ES-I3 (cell line): ENCODE measurements around the gene DCLRE1C.
"Not testable (repeated sequence)": the region's sequence is repeated elsewhere in the genome, so short reads cannot be mapped to it uniquely, and the experiment has no call there.

Experiments used
- H3K36me3 ChIP-seq: 2 replicates; pipeline ENCODE4 v1.6.1; 2013; ENCODE audit warnings: mild to moderate bottlenecking, low read length, control low read depth, moderate library complexity; ENCODE audit not compliant: insufficient read depth
- H3K4me1 ChIP-seq: 2 replicates; pipeline ENCODE4 v1.6.1; 2013; ENCODE audit warnings: mild to moderate bottlenecking, control low read depth, low read length; ENCODE audit not compliant: insufficient read depth
- H3K9ac ChIP-seq: 2 replicates; pipeline ENCODE4 v1.6.1; 2013; ENCODE audit warnings: low read depth, mild to moderate bottlenecking, low read length, moderate library complexity
- H3K9me3 ChIP-seq: 2 replicates; pipeline ENCODE4 v1.6.1; 2013; ENCODE audit warnings: mild to moderate bottlenecking, low read length, moderate library complexity; ENCODE audit not compliant: control insufficient read depth, insufficient read depth

DCLRE1C gene

DNA sequence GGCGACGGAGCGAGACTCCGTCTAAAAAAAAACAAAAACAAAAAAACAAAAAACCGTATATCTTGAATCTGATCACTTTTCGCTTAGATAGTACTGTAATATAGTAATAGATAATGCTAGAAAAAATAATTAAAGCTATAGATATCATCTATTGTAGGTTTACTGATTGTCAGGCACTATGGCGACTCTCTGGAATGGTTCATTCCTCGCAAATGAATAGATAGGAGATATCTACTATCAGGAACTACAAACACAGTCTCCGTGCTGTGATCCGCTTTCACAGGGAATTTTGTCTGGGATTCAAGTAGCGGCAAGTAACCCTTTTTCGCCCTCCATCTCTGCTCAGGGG is 5.0 kb upstream of the DCLRE1C start:
- no peaks in the 10 kb centered on the region for H3K4me1 ChIP-seq
- no peaks in the 10 kb centered on the region for H3K9me3 ChIP-seq
- H3K9ac ChIP-seq: peak overlapping the region; percentile 61; the same call in 1 of the 2 replicates
- H3K36me3 ChIP-seq: no peaks in the 10 kb centered on the region

DNA sequence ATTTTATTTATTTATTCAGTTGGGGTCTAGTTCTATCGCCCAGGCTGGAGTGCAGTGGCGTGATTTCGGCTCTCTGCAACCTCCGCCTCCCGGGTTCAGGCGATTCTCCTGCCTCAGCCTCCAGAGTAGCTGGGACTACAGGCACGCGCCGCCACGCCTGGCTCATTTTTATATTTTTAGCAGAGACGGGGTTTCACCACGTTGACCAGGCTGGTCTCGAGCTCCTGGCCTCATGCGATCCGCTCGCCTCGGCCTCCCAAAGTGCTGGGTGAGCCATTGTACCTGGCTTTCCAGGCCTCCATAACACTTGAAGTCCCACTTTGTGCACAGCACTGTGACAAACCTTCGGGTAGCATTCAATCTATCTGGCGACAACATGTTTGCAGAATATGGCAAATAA is 1.0 kb upstream of the DCLRE1C start:
- peak overlapping the region; percentile 90; the same call in 1 of the 2 replicates for H3K9ac ChIP-seq
- no peaks in the 10 kb centered on the region for H3K9me3 ChIP-seq
- H3K4me1 ChIP-seq: no peaks in the 10 kb centered on the region
- no peaks in the 10 kb centered on the region for H3K36me3 ChIP-seq

DNA sequence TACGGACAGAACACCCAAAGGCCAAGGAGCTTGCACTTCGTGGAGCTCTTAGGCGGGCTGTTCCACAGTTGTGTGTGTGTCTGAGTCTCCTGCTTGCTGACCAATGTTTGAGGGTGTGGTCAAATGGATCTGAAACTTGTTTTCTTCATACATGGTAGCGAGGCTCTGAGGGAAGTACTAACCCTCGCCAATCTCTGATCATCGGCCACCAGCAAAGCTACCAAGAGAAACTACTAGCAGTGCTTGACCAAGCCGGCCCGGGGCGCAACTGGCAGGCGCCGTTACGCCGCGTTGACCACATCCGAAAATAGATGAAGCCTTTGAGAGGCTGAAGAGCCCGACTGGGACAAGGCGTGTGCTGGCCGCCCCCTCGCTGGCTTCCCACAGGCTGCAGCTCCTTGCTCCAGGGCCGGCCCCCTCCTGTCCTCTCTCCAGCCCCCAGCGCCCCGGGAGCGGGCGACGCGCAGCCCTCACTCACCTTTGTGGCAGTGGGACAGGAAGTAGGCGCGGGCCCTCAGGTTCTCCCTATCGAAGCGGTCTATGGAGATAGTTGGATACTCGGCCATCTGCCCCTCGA is 384 bp downstream of the DCLRE1C start:
- H3K36me3 ChIP-seq: no peaks in the 10 kb centered on the region
- peak overlapping the region; percentile 90 for H3K9ac ChIP-seq
- no peaks in the 10 kb centered on the region for H3K9me3 ChIP-seq
- no peaks in the 10 kb centered on the region for H3K4me1 ChIP-seq

DNA sequence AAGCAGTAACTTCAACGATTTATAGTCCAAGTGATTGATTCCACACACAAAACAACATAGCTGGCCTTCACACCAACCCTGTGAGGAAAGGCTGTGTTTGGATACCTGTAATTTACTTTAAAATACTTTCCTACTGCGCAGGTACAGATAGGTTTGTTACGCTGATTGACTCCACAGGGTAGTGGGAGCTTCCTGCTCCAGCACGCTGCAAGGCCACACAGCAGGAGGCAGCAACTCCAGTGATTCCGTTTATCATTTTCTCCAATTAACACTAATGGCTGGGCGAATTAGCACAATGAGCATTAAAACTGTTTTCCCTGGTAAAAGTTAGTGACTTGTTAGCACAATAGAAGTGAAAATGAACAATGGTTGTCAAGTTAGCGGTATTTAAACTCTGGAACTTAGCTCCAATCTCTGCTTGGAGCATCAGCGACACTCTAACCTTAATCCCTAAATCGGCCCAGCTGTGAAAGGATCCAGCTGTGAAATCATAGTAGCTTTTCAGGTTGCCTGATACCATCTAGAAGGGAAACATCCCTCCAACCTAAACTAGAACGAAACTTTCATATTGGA is 959 bp downstream of the DCLRE1C start:
- H3K36me3 ChIP-seq: no peaks in the 10 kb centered on the region
- peak overlapping the region; percentile 90 for H3K9ac ChIP-seq
- H3K4me1 ChIP-seq: no peaks in the 10 kb centered on the region
- no peaks in the 10 kb centered on the region for H3K9me3 ChIP-seq

DNA sequence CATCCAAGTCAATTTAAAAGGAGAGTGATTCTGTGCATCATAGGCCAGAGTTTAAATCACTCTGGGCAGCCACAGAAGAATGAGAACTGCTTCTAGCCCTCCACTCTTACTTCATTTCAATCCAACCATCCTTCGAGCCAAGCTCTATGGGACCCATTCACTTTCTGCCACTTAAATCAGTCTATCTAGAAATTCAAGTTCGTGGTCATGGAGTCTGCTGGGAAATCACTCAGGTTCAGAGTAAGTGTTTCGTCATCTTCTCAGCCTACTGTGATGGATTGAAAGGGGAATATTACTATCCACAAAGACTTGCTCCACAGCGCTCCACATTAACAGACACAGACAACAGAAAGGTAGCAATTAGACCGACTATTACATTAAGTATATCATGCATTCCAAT is 4.6 kb downstream of the DCLRE1C start:
- Histone ChIP-seq H3K9me3 (no peaks in the 10 kb centered on the region), H3K4me1 (no peaks in the 10 kb centered on the region), H3K36me3 (no peaks in the 10 kb centered on the region), H3K9ac (no peak overlapping the region)

DNA sequence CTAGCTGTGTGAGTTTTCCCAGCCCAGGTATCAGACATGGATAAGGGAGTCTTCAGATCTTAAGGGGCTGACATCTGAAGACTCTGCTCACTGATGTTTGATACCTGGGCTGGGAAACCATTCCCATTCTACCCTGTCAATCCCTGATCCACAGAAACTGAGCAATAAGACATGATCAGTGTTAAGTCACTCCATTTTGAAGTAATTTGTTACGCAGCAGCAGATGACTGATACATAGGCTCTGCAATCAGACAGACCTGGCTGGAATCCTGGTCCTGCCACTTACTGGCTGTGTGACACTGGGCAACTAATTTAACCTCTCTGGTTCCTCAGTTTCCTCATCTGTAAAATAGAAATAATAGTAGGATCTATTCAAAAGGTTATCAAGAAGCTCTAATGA is 6.6 kb downstream of the DCLRE1C start:
- no peaks in the 10 kb centered on the region for H3K4me1 ChIP-seq
- H3K9me3 ChIP-seq: no peaks in the 10 kb centered on the region
- H3K9ac ChIP-seq: no peak overlapping the region
- H3K36me3 ChIP-seq: no peaks in the 10 kb centered on the region

DNA sequence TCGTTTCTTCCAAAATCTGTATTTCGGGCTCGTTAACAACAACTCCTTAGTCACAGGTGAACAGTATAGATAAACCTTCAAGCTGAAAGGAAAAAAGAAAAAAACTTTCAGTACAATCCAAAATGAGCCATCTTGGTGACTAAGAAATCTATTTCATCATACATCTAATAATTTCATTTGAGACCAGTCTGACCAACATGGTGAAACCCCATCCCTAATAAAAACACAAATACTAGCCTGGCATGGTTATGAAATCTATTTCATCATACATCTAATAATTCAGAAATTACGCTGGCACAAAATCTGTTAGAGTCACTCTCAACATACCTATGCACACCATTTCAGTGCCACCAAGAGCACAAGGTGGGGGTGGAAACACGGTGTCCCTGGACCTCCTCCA is 8.8 kb downstream of the DCLRE1C start:
- H3K9me3 ChIP-seq: no peaks in the 10 kb centered on the region
- H3K9ac ChIP-seq: no peak overlapping the region
- no peaks in the 10 kb centered on the region for H3K4me1 ChIP-seq
- no peaks in the 10 kb centered on the region for H3K36me3 ChIP-seq

DNA sequence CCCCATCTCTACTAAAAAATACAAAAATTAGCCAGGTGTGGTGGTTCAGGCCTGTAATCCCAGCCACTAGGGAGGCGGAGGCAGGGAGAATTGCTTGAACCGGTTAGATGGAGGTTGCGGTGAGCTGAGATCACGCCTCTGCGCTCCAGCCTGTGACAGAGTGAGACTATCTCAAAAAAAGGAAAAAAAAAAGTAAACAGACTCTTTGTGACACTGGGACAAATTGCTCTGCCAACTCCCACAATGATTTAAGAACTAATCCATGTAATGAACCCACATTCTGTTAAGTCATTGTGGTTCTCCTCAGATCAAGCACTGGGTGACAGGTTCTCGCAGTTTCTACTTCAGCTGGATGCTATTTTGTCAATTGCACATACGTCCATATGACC is 11.0 kb downstream of the DCLRE1C start:
- not testable (repeated sequence) for H3K4me1 ChIP-seq, H3K36me3 ChIP-seq, H3K9me3 ChIP-seq, H3K9ac ChIP-seq

DNA sequence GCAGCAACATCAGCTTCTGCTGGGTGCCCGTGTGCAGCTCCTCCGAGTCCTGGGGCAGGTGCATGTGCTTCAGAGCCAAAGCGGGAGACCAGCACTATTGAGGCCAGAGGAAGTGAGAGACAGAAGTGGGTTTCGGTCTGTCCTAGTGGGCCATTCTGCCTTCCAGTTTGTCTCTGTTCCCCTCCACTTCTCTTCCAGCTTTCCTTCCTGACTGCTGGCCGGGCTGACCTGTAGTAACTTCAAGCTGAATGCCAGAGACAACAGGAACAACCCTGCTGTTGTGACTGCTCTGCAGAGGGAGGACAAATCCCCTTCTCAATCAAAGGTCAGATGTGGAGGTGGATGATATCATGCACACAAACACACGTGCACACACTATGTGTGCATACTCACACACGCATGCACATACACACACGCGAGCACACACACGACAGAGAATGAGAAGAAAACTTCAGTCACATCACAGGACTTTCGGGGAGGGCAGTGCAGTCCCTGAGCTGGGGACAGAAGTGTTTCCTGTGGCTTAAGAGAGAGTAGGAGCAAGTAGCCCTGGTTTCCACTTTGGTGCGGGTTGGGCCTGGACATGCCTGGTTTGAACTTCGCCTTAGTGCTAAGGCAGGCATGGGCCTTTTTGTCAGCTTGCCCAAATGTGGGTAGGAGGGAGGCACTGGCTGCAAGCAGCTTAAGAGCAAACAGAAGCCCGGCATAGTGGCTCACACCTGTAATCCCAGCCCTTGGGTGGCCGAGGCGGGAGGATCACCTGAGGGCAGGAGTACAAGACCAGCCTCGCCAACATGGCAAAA is 11.5 kb downstream of the DCLRE1C start:
- not testable (repeated sequence) for H3K36me3 ChIP-seq, H3K4me1 ChIP-seq, H3K9ac ChIP-seq, H3K9me3 ChIP-seq

DNA sequence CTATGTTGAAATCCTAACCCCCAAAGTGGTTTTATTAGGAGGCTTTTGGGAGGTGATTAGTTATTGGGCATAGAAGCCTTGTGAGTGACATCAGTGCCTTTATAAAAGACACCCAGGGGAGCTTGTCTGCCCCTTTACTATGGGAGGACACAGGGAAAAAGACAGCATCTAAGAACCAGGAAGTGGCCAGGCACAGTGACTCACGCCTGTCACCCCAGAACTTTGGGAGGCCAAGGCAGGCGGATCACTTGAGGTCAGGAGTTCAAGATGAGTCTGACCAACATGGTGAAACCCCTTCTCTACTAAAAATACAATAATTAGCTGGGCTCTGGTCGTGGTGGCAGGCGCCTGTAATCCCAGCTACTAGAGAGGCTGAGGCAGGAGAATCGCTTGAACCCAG is 14.9 kb downstream of the DCLRE1C start:
- H3K36me3 ChIP-seq, H3K9ac ChIP-seq, H3K9me3 ChIP-seq, H3K4me1 ChIP-seq: not testable (repeated sequence)

DNA sequence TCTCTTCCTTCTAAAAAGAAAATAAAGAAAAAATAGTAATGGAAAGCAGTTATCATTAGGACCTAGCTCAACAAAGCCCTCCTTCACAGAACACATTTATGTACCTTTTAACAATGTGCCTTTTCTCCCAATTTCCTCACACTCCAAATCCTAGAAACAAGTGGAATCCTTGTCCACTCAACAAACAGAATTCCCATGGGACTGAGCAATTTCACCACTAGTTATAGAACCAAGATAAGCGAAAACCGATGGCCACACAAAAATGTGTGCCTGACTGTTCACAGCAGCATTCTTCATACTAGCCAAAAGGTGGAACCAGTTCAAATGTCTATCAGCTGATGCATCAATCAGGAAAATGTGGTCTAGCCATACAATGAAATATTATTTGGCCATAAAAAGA is 17.3 kb downstream of the DCLRE1C start:
- Histone ChIP-seq H3K9me3 (no peaks in the 10 kb centered on the region), H3K4me1 (no peaks in the 10 kb centered on the region), H3K36me3 (no peaks in the 10 kb centered on the region), H3K9ac (no peak overlapping the region)

DNA sequence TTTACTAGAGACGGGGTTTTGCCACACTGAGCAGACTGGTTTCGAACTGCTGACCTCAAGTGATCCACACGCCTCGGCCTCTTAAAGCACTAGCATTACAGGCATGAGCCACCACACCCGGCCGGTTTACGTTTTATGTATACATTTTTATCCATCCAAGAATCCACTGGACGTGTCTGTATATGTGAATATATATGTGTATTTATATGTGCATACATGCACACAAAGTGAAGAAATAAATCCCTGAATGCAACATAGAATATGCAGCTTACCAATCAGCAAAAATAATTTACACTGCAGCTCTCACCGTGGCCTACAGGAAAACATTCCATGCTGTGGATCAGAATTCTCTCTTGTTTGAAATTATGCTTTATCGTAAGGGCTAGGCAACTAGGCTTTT is 23.3 kb downstream of the DCLRE1C start:
- no peaks in the 10 kb centered on the region for H3K9me3 ChIP-seq
- H3K9ac ChIP-seq: no peak overlapping the region
- no peaks in the 10 kb centered on the region for H3K36me3 ChIP-seq
- H3K4me1 ChIP-seq: no peaks in the 10 kb centered on the region

DNA sequence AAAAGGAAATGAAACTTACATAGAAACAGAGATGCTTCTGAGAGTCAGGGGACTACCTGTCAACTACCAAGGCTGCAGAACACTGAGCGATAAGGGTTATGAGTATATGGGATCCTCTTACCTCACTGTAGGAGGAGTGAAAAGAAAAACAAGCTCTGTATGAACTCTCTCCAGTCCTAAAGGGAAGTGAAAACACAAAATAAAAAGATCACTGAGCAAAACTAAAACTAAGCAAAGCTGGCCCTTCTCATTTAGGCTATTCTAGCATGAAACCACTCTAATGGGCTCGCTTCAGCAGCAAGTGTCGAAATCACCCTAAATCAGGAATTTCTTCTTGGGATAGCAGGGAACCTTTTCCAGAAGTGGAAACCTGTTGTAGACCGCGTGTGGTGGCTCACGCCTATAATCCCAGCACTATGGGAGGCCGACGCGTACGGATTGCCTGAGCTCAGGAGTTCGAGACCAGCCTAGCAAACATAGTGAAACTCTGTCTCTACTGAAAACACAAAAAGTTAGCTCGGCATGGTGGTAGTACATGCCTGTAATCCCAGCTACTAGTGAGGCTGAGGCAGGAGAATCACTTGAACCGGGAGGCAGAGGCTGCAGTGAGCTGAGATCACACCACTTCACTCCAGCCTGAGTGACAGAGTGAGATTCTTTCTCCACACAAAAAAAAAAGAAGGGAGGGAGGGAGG is 27.0 kb downstream of the DCLRE1C start:
- H3K9ac ChIP-seq: no peak overlapping the region
- no peaks in the 10 kb centered on the region for H3K36me3 ChIP-seq
- H3K4me1 ChIP-seq: no peaks in the 10 kb centered on the region
- no peaks in the 10 kb centered on the region for H3K9me3 ChIP-seq

DNA sequence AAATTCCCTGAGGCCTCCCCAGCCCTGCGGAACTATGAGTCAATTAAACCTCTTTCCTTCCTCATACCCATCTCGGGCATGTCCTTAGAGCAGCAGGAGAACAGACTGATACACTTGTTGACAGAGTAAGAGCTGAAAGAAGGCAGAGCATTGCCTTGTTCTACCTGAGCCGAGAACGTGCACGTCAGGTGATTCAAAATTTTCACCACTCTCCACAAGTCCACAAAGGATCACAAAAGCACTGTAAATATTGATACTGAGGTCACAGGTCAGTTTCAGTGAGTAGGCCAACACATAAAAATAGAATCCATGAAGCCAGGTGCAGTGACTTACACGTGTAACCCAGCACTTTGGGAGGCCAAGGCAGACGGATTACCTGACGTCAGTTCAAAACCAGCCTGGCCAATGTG is 27.8 kb downstream of the DCLRE1C start:
- Histone ChIP-seq H3K4me1 (no peaks in the 10 kb centered on the region), H3K9ac (no peak overlapping the region), H3K36me3 (no peaks in the 10 kb centered on the region), H3K9me3 (no peaks in the 10 kb centered on the region)

DNA sequence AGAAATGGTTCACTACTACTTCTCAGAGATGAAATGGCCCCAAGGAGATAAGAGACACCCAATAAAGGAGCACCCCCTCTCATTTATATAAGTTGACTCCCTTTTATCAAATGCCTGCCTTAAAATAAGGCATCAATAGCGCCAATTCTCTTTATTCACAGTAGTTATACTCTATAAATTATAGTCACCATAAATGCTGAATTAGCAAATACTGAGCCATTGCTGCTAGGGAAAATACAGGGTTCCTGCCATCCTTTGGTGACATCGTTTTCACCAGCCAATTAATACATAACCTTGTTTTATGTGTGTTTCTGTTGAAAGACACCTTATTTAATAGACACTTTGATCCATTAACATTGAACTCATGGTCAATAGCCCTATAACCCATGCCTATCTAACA is 28.6 kb downstream of the DCLRE1C start:
- no peaks in the 10 kb centered on the region for H3K9me3 ChIP-seq
- no peaks in the 10 kb centered on the region for H3K4me1 ChIP-seq
- no peak overlapping the region for H3K9ac ChIP-seq
- no peaks in the 10 kb centered on the region for H3K36me3 ChIP-seq
